IPS-20b (cell line): ENCODE data around the gene UBE3B.
A peak's percentile ranks its signal among the peaks of the same experiment; 100 is the strongest.
"Not testable (repeated sequence)": the region's sequence is repeated elsewhere in the genome, so short reads cannot be mapped to it uniquely, and the experiment has no call there.

Experiments used
- H3K27ac ChIP-seq: one replicate; pipeline ENCODE4 v1.5.1; 2013; ENCODE audit warnings: low read length
- H3K27me3 ChIP-seq: 2 replicates; pipeline ENCODE4 v1.6.1; 2013; ENCODE audit warnings: mild to moderate bottlenecking, low read length, inconsistent platforms; ENCODE audit not compliant: insufficient read depth
- H3K36me3 ChIP-seq: 2 replicates; pipeline ENCODE4 v1.6.1; 2013; ENCODE audit warnings: low read depth, mild to moderate bottlenecking, inconsistent platforms, low read length, moderate library complexity; ENCODE audit not compliant: insufficient read depth
- H3K4me1 ChIP-seq: 2 replicates; pipeline ENCODE4 v1.6.1; 2013; ENCODE audit warnings: mild to moderate bottlenecking, control low read depth, inconsistent platforms, low read length, moderate library complexity; ENCODE audit not compliant: insufficient read depth
- H3K4me3 ChIP-seq: 2 replicates; pipeline ENCODE4 v1.5.1; 2013; ENCODE audit warnings: mild to moderate bottlenecking, low read length, inconsistent platforms
- H3K9ac ChIP-seq: 2 replicates; pipeline ENCODE4 v1.6.1; 2013; ENCODE audit warnings: low read depth, mild to moderate bottlenecking, inconsistent platforms, low read length, moderate library complexity
- H3K9me3 ChIP-seq: 2 replicates; pipeline ENCODE4 v1.6.1; 2013; ENCODE audit warnings: mild to moderate bottlenecking, low read depth, low read length, inconsistent platforms; ENCODE audit not compliant: insufficient read depth

Gene UBE3B

GRCh38 chr12:109464642-109465351 is 12.6 kb upstream of the UBE3B start:
- peaks cover 51% of the 10 kb centered on the region for H3K4me1 ChIP-seq
- H3K27ac ChIP-seq = no peak overlapping the region
- H3K9ac ChIP-seq = no peak overlapping the region
- peaks cover 57% of the 10 kb centered on the region for H3K36me3 ChIP-seq
- no peaks in the 10 kb centered on the region for H3K27me3 ChIP-seq
- H3K9me3 ChIP-seq = no peaks in the 10 kb centered on the region
- H3K4me3 ChIP-seq = no peak overlapping the region

GRCh38 chr12:109466305-109466704 is 11.1 kb upstream of the UBE3B start:
- peaks cover 56% of the 10 kb centered on the region for H3K36me3 ChIP-seq
- H3K9ac ChIP-seq = no peak overlapping the region
- H3K27ac ChIP-seq = no peak overlapping the region
- no peaks in the 10 kb centered on the region for H3K9me3 ChIP-seq
- no peak overlapping the region for H3K4me3 ChIP-seq
- peaks cover 35% of the 10 kb centered on the region for H3K4me1 ChIP-seq
- H3K27me3 ChIP-seq = no peaks in the 10 kb centered on the region

GRCh38 chr12:109466821-109467220 is 10.6 kb upstream of the UBE3B start:
- Histone ChIP-seq H3K4me1 (peaks cover 30% of the 10 kb centered on the region), H3K36me3 (peaks cover 56% of the 10 kb centered on the region), H3K4me3 (no peak overlapping the region), H3K9ac (no peak overlapping the region), H3K27ac (no peak overlapping the region), H3K27me3 (no peaks in the 10 kb centered on the region), H3K9me3 (no peaks in the 10 kb centered on the region)

- no peaks in the 10 kb centered on the region for H3K27me3 ChIP-seq
- no peaks in the 10 kb centered on the region for H3K9me3 ChIP-seq
- H3K9ac ChIP-seq = 0 out of 2 replicates have a peak overlapping the region, but pooled peaks have one; percentile 2
- H3K4me3 ChIP-seq = no peak overlapping the region
- peaks cover 56% of the 10 kb centered on the region for H3K36me3 ChIP-seq
- no peak overlapping the region for H3K27ac ChIP-seq
- H3K4me1 ChIP-seq = peaks cover 17% of the 10 kb centered on the region; the same call in 1 of the 2 replicates
These were observed 9.3 kb upstream of the UBE3B start for GRCh38 chr12:109467978-109468676.

DNA sequence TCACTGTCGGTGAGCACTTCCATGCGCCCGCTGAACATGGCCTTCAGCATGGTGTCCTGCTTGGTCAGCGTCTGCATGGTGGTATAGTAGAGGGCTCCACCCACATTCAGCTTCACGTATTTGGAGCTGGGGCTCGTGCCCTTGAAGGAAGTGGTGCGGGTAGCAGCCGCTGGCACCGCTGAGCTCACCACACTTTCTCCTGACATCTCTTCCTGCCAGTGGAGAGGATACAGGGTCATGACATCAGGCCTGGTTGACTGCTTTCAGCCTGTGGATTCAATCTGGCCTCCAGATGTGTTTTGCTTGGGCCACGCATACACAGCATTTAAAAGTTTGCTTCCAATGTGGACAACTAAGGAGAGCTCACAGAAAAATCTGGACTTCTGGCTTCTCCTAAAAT is 7.9 kb upstream of the UBE3B start:
- peaks cover 60% of the 10 kb centered on the region for H3K36me3 ChIP-seq
- H3K9ac ChIP-seq = no peak overlapping the region
- peaks cover 5% of the 10 kb centered on the region; the same call in 1 of the 2 replicates for H3K4me1 ChIP-seq

DNA sequence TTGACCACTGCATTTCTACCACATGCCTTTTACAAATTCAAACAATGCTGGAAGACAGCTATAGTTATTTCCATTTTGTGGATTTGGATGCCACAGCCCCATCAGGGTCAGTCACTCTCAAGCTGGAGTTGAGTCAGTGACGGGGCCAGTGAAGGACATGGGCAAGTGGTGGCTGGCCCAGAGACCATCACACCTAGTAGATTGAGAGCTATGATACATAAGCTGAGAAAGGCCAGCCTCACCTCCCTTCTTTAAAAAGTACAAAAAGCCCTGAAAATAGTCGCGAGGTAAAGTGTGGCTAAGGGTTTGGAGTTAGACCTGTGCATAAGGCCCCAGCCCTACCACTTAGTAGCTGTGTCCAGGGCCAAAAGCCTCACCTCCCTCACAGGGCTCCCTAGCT is 4.4 kb upstream of the UBE3B start:
- no peaks in the 10 kb centered on the region for H3K27me3 ChIP-seq
- H3K4me1 ChIP-seq = peaks cover 7% of the 10 kb centered on the region; the same call in 1 of the 2 replicates
- H3K9ac ChIP-seq = no peak overlapping the region
- no peak overlapping the region for H3K4me3 ChIP-seq
- no peaks in the 10 kb centered on the region for H3K9me3 ChIP-seq
- H3K27ac ChIP-seq = no peak overlapping the region
- H3K36me3 ChIP-seq = peaks cover 27% of the 10 kb centered on the region

More for the DNA sequence above, 7.9 kb upstream of the UBE3B start:
- no peak overlapping the region for H3K27ac ChIP-seq
- H3K27me3 ChIP-seq = no peaks in the 10 kb centered on the region
- H3K4me3 ChIP-seq = no peak overlapping the region
- no peaks in the 10 kb centered on the region for H3K9me3 ChIP-seq

DNA sequence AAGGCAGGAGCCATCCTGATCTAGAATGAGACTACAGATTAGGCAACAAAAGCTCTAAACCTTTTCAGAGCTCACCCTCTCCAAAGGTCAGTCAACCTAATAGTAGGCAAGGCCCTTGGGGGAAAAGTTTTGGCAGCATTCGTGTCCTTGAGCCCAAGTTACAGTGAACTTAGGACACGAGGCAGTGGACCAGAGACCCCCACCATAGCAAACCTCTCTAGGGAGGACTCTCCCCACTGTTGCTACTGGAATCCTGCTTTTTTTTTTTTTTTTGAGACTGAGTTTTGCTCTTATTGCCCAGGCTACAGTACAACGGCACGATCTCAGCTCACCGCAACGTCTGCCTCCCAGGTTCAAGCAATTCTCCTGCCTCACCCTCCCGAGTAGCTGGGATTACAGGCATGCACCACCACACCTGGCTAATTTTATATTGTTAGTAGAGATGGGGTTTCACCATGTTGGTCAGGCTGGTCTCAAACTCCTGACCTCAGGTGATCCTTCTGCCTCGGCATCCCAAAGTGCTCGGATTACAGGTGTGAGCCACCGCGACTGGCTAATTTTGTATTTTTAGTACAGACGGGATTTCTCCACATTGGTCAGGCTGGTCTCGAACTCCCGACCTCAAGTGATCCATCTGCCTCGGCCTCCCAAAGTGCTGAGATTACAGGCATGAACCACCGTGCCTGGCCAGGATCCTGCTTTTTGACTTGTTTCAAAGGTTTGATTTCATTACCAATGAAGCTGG is 3.7 kb upstream of the UBE3B start:
- not testable (repeated sequence) for H3K9me3 ChIP-seq, H3K4me3 ChIP-seq, H3K27me3 ChIP-seq, H3K9ac ChIP-seq, H3K27ac ChIP-seq, H3K4me1 ChIP-seq
- peaks cover 22% of the 10 kb centered on the region for H3K36me3 ChIP-seq

GRCh38 chr12:109475121-109475520 is 2.3 kb upstream of the UBE3B start:
- no peak overlapping the region for H3K9ac ChIP-seq

DNA sequence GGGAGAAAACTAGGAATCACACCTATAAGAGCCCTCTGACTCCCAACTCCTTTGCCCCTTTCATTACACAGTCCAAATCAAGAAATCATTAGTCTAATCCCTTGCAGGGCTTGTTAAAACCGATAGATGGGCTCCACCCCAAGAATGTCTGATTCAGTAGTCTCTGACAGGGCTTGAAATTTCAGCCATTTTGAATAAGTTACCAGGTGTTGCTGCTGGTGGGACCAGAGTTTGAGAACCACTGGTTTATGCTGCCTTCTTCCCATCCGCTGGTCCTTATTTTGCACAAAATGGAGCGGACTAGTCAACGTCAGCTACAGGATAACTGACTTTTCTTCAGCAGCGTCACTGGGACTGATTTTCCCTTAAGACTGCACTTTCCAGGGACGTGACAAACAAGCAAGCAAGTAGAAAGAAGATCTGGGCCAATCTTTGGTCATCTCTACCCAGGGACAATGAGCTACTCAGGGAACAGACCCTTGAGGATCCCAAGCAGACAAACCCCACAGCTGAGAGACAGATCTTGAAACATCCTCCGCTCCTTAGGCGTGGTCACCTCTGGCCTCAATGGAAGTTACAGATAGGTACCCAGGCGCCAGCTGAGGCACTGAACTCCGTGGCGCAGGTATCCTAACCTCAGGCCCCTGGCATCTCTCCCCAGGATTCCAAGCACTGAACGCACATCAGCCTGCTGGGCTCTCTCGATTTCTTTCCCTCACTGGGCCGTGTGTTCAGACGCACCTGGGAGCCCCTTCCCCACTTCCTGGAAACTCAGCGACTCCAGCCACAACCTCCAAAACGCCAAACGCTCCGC is 1.2 kb upstream of the UBE3B start:
- Histone ChIP-seq H3K9me3 (no peaks in the 10 kb centered on the region), H3K4me1 (peaks cover 5% of the 10 kb centered on the region; the same call in 1 of the 2 replicates), H3K4me3 (peak overlapping the region; percentile 95), H3K27ac (peak overlapping the region; percentile 88), H3K27me3 (no peaks in the 10 kb centered on the region), H3K36me3 (0 out of 2 replicates have a peak, but pooled peaks cover 5% of the 10 kb centered on the region), H3K9ac (peak overlapping the region; percentile 93; the same call in 1 of the 2 replicates)

More at GRCh38 chr12:109475121-109475520, 2.3 kb upstream of the UBE3B start:
- no peaks in the 10 kb centered on the region for H3K27me3 ChIP-seq
- no peak overlapping the region for H3K4me3 ChIP-seq
- H3K27ac ChIP-seq = no peak overlapping the region
- H3K9me3 ChIP-seq = no peaks in the 10 kb centered on the region
- peaks cover 8% of the 10 kb centered on the region; the same call in 1 of the 2 replicates for H3K36me3 ChIP-seq
- H3K4me1 ChIP-seq = peaks cover 5% of the 10 kb centered on the region; the same call in 1 of the 2 replicates

- H3K36me3 ChIP-seq = 0 out of 2 replicates have a peak, but pooled peaks cover 5% of the 10 kb centered on the region
These were observed 638 bp upstream of the UBE3B start for GRCh38 chr12:109476807-109477184.

GRCh38 chr12:109477963-109478315 is 505 bp downstream of the UBE3B start:
- peaks cover 5% of the 10 kb centered on the region; the same call in 1 of the 2 replicates for H3K4me1 ChIP-seq
- H3K9me3 ChIP-seq = no peaks in the 10 kb centered on the region
- 0 out of 2 replicates have a peak, but pooled peaks cover 5% of the 10 kb centered on the region for H3K36me3 ChIP-seq
- peak overlapping the region; percentile 88 for H3K27ac ChIP-seq
- H3K27me3 ChIP-seq = no peaks in the 10 kb centered on the region
- peak overlapping the region; percentile 95 for H3K4me3 ChIP-seq
- H3K9ac ChIP-seq = peak overlapping the region; percentile 93

More at GRCh38 chr12:109476807-109477184, 638 bp upstream of the UBE3B start:
- Histone ChIP-seq H3K9ac (peak overlapping the region; percentile 93; the same call in 1 of the 2 replicates), H3K4me1 (peaks cover 5% of the 10 kb centered on the region; the same call in 1 of the 2 replicates), H3K9me3 (no peaks in the 10 kb centered on the region), H3K4me3 (peak overlapping the region; percentile 95), H3K27ac (peak overlapping the region; percentile 88), H3K27me3 (no peaks in the 10 kb centered on the region)
